Lung (tissue), 12 donors: ENCODE measurements around the gene TK2. TPM values are rescaled to one million over a fixed set of nuclear protein-coding genes. Genes with fewer than 3 reads are reported as not detected.

ENCODE experiments used
- ATAC-seq: fragments of 200-7000 bp; cut with Tn5 transposase; one replicate; pipeline ENCODE4 v1.9.1; 2020; ENCODE audit warnings: moderate number of reproducible peaks; ENCODE audit not compliant: insufficient read depth, low FRiP score
- DNase-seq, 3 donors: peaks; one replicate each; pipeline ENCODE4 v3.0.0-alpha.2; 2013 to 2017
- H3K27ac ChIP-seq, 2 donors: one replicate each; pipeline ENCODE4 v1.5.1; 2013; ENCODE audit warnings: mild to moderate bottlenecking in 2 of 2, moderate library complexity in 2 of 2, control low read depth in 1 of 2, inconsistent platforms in 1 of 2, low read depth in 1 of 2, low read length in 1 of 2
- H3K27me3 ChIP-seq, 3 donors: one replicate each; pipeline ENCODE4 v1.5.1; 2013; ENCODE audit warnings: low read length in 2 of 3; ENCODE audit not compliant: control insufficient read depth in 3 of 3, insufficient read depth in 3 of 3
- H3K36me3 ChIP-seq, 4 donors: one replicate each; pipeline ENCODE4 v1.5.1; 2013; ENCODE audit warnings: low read length in 4 of 4, mild to moderate bottlenecking in 1 of 4, moderate library complexity in 1 of 4; ENCODE audit not compliant: control insufficient read depth in 4 of 4, insufficient read depth in 4 of 4
- H3K4me1 ChIP-seq, 5 donors: one replicate each; pipeline ENCODE4 v1.5.1; 2013; ENCODE audit warnings: low read length in 5 of 5, mild to moderate bottlenecking in 2 of 5, moderate library complexity in 1 of 5; ENCODE audit not compliant: control insufficient read depth in 5 of 5, insufficient read depth in 5 of 5
- H3K4me3 ChIP-seq: one replicate; pipeline ENCODE4 v1.5.1; 2013; ENCODE audit warnings: mild to moderate bottlenecking, control low read depth, moderate library complexity
- H3K9ac ChIP-seq, 2 donors: one replicate each; pipeline ENCODE4 v1.5.1; 2013; ENCODE audit warnings: low read length in 2 of 2, control low read depth in 1 of 2; ENCODE audit not compliant: insufficient read depth in 1 of 2
- H3K9me3 ChIP-seq, 4 donors: one replicate each; pipeline ENCODE4 v1.5.1; 2013; ENCODE audit warnings: low read length in 3 of 4, mild to moderate bottlenecking in 1 of 4, moderate library complexity in 1 of 4; ENCODE audit not compliant: control insufficient read depth in 4 of 4, insufficient read depth in 3 of 4
- CTCF ChIP-seq: IDR thresholded peaks from 2 replicates; pipeline ENCODE4 v1.5.1; 2012; ENCODE audit warnings: mild to moderate bottlenecking; ENCODE audit errors: control extremely low read depth, extremely low read depth
- WGBS, 2 donors: extraction: QIAGEN DNeasy Blood & Tissue Kit; methylation state at CpG; one replicate each; pipeline ENCODE4 v1.1.7; 2013; 5-methylcytosine and 5-hydroxymethylcytosine counted together
- polyA plus RNA-seq, 2 donors: library from polyadenylated mRNA; stranded (reverse); fragments of 200-250 nt; gene quantifications; one replicate each; pipeline ENCODE4 v1.2.1, GENCODE V29; 2013
- total RNA-seq, 2 donors: library from RNA; depleted of rRNA in 1 of 2; stranded (reverse); fragments of >200 nt in 1 of 2; gene quantifications; one replicate each; pipeline ENCODE4 v1.2.1, GENCODE V29; 2014 to 2021
- donor health status: control.
- donor health status: control.
- donor health status: Bipolar disorder and iron deficiency.
- donor health status: healthy.
- donor health status: DM: yes; HTN: yes; CAD: no.

Gene TK2
- total and polyA plus RNA-seq, 4 donors: 13.1 to 37.7 (median 25.0) TPM

- Histone ChIP-seq H3K9me3 (peaks cover 0 to 4% (median 0%) of the 10 kb centered on the region in 4 donors), H3K27me3 (no peaks in the 10 kb centered on the region), H3K9ac (no peak overlapping the region), H3K4me1 (peaks cover 0 to 7% (median 0%) of the 10 kb centered on the region in 5 donors), H3K4me3 (no peak overlapping the region), H3K36me3 (no peaks in the 10 kb centered on the region), H3K27ac (no peak overlapping the region)
- no peak for DNase-seq
- ATAC-seq: no peak
- no peak for TF ChIP-seq CTCF
- 50 to 69% methylated on average over 2 of the region's 2 CpGs for WGBS, 2 donors
Measured at GRCh38 chr16:66470556-66470955, 79.4 kb downstream of the TK2 start.

GRCh38 chr16:66469947-66470546 is 79.9 kb downstream of the TK2 start:
- peaks cover 0 to 4% (median 0%) of the 10 kb centered on the region in 4 donors for H3K9me3 ChIP-seq
- no peak for TF ChIP-seq CTCF
- H3K27ac ChIP-seq: no peak overlapping the region
- no peak overlapping the region for H3K9ac ChIP-seq
- no peaks in the 10 kb centered on the region for H3K36me3 ChIP-seq
- H3K4me1 ChIP-seq: peaks cover 0 to 5% (median 0%) of the 10 kb centered on the region in 5 donors
- 87 to 98% methylated on average over 6 of the region's 6 CpGs for WGBS, 2 donors
- no peak for DNase-seq
- no peaks in the 10 kb centered on the region for H3K27me3 ChIP-seq
- no peak for ATAC-seq
- H3K4me3 ChIP-seq: no peak overlapping the region

GRCh38 chr16:66469291-66469946 is 80.5 kb downstream of the TK2 start:
- H3K9me3 ChIP-seq: peaks cover 0 to 4% (median 0%) of the 10 kb centered on the region in 4 donors

More at GRCh38 chr16:66469291-66469946, 80.5 kb downstream of the TK2 start:
- H3K27me3 ChIP-seq: no peaks in the 10 kb centered on the region
- no peak overlapping the region for H3K4me3 ChIP-seq
- ATAC-seq: no peak
- no peak overlapping the region for H3K9ac ChIP-seq
- no peak for DNase-seq
- peaks cover 0 to 2% (median 0%) of the 10 kb centered on the region in 5 donors for H3K4me1 ChIP-seq
- no peak overlapping the region for H3K27ac ChIP-seq
- H3K36me3 ChIP-seq: no peaks in the 10 kb centered on the region
- 93 to 94% methylated on average over 26 of the region's 26 CpGs for WGBS, 2 donors
- no peak for TF ChIP-seq CTCF
